Measurements from ENCODE around the gene RFX4. TPM values are rescaled to one million over a fixed set of nuclear protein-coding genes. Genes with fewer than 3 reads are reported as not detected.

Gene RFX4
- total and polyA plus RNA-seq, 2 of the 8 experiments (the other 6 are each of a cell fraction or from before 2014, with no cell fraction given), result 0.06 TPM; not detected in 1

GRCh38 chr12:106595268-106595667 lies 12.5 kb downstream of the RFX4 start:
- H2BK15ac ChIP-seq (ENCODE audit: low read length), result no peak overlapping the region
- H3K4me1 ChIP-seq (replicated peaks in 1 of 4; ENCODE audit: control insufficient read depth in 3 of 4, insufficient read depth in 4 of 4, low read length in 3 of 4), result peaks cover 0 to under 1% (median under 1%) of the 10 kb centered on the region in 4 experiments; a peak in 2 of 7 replicates
- H3K4me3 ChIP-seq (ENCODE audit: extremely low read depth in 1 of 4, insufficient read depth in 2 of 4, low read depth in 3 of 4, low read length in 4 of 4), result no peak overlapping the region
- DNase-seq (ENCODE audit: low read depth in 1 of 2, low spot score in 2 of 2), result no peak
- no peak overlapping the region for H3K18ac ChIP-seq (ENCODE audit: extremely low read depth, low read length)
- H3K14ac ChIP-seq (ENCODE audit: insufficient read length), result no peak overlapping the region
- no peaks in the 10 kb centered on the region for H3K23me2 ChIP-seq (ENCODE audit: low read depth, low read length)
- FAIRE-seq, result no peak
- H3K4me2 ChIP-seq (ENCODE audit: insufficient read depth in 1 of 2, low read depth in 2 of 2, low read length in 2 of 2), result no peak overlapping the region
- no peak overlapping the region for H4K91ac ChIP-seq (replicated peaks; ENCODE audit: insufficient read length, low read length)
- H3K56ac ChIP-seq (replicated peaks; ENCODE audit: insufficient read length, low read depth, low read length), result no peak overlapping the region
- no peaks in the 10 kb centered on the region for H3K36me3 ChIP-seq (ENCODE audit: control insufficient read depth in 2 of 4, insufficient read depth in 4 of 4, low read length in 3 of 4)
- WGBS, 2 experiments (ENCODE audit: extremely low coverage in 1 of 2, insufficient coverage in 1 of 2, insufficient read length in 1 of 2, insufficient replicate concordance in 2 of 2, low coverage in 1 of 2, low lambda C conversion rate in 2 of 2, missing lambda C conversion rate in 1 of 2), result 90% methylated on average over 3 of the region's 3 CpGs; no CpG with 5 or more reads in 1 of the 2 experiments
- no peak overlapping the region for H4K5ac ChIP-seq (ENCODE audit: insufficient read length, low read depth, low read length)
- no peak overlapping the region for H3K23ac ChIP-seq (ENCODE audit: insufficient read length)
- no peak overlapping the region for H3K27ac ChIP-seq (ENCODE audit: low read depth, low read length)
- H4K8ac ChIP-seq (ENCODE audit: extremely low read depth, insufficient read depth, low read length), result no peak overlapping the region
- ChIA-PET CTCF (ENCODE audit: partially characterized antibody) (no interaction called here), POLR2A (ENCODE audit: partially characterized antibody) (no interaction called here)
- no peak overlapping the region for H2AFZ ChIP-seq (ENCODE audit: low read length)
- no peak overlapping the region for H2BK12ac ChIP-seq (ENCODE audit: low read depth, low read length)
- H3K9ac ChIP-seq (replicated peaks in 1 of 4; ENCODE audit: extremely low read depth in 1 of 4, low read depth in 3 of 4, low read length in 3 of 4), result no peak overlapping the region
- no peak overlapping the region for H3K4ac ChIP-seq (replicated peaks; ENCODE audit: insufficient read length, low read depth, low read length)
- no peaks in the 10 kb centered on the region for H4K20me1 ChIP-seq (replicated peaks in 1 of 2; ENCODE audit: control insufficient read depth in 1 of 2, insufficient read depth in 2 of 2, low read length in 2 of 2)
- H2BK5ac ChIP-seq (ENCODE audit: low read depth, low read length), result no peak overlapping the region
- H3K27me3 ChIP-seq (replicated peaks in 1 of 4; ENCODE audit: control insufficient read depth in 3 of 4, extremely low read depth in 1 of 4, insufficient read depth in 3 of 4, low read length in 3 of 4), result peaks cover 8 to 46% (median 26%) of the 10 kb centered on the region in 4 experiments
- H3K79me2 ChIP-seq (ENCODE audit: control insufficient read depth in 1 of 2, insufficient read depth in 2 of 2, low read length in 2 of 2), result no peaks in the 10 kb centered on the region
- TF ChIP-seq RBBP5 (IDR thresholded peaks at IDR 0.05; ENCODE audit: borderline replicate concordance, low read depth, low read length), result no peak
- TF ChIP-seq E2F6 (IDR thresholded peaks at IDR 0.05), result no peak
- no peak for TF ChIP-seq RAD21 (IDR thresholded peaks at IDR 0.05 in 1 of 2, conservative IDR thresholded peaks at IDR 0.05 in 1 of 2; ENCODE audit: low read depth in 2 of 2, low read length in 2 of 2)
- no peak for TF ChIP-seq HDAC6 (IDR thresholded peaks at IDR 0.05; ENCODE audit: low read depth, low read length)
- TF ChIP-seq EP300 (IDR thresholded peaks at IDR 0.05; ENCODE audit: borderline replicate concordance in 1 of 2, low read depth in 2 of 2, low read length in 2 of 2), result no peak
- no peak for TF ChIP-seq SIRT6 (IDR thresholded peaks at IDR 0.05; ENCODE audit: low read length)
- no peaks in the 10 kb centered on the region for H3K9me3 ChIP-seq (ENCODE audit: insufficient read depth in 2 of 2, low read depth in 1 of 2, low read length in 1 of 2)
- no peak overlapping the region for H2BK120ac ChIP-seq (replicated peaks; ENCODE audit: low read depth, low read length)
- no peak overlapping the region for H2BK20ac ChIP-seq (ENCODE audit: low read length)
- no peaks in the 10 kb centered on the region for H3K79me1 ChIP-seq (ENCODE audit: low read depth, low read length)
- H2AK5ac ChIP-seq (ENCODE audit: low read depth, low read length), result no peak overlapping the region
